Brain microvascular endothelial cell (primary cell): ENCODE data around the gene SLC25A48.

Experiments used
- DNase-seq: peaks from one replicate; pipeline ENCODE4 v3.0.0-alpha.2; 2020
- H3K27ac ChIP-seq: fragments of 250-450 bp; sonication (Bioruptor Pico); 2 replicates; pipeline ENCODE4 v1.5.1; 2020; ENCODE audit warnings: mild to moderate bottlenecking, moderate library complexity
- H3K27me3 ChIP-seq: fragments of 250-450 bp; sonication (Bioruptor Pico); replicated peaks from 2 replicates; pipeline ENCODE4 v1.5.1; 2020; ENCODE audit warnings: mild to moderate bottlenecking
- H3K36me3 ChIP-seq: fragments of 250-450 bp; sonication (Bioruptor Pico); replicated peaks from 2 replicates; pipeline ENCODE4 v1.5.1; 2020; ENCODE audit warnings: mild to moderate bottlenecking
- H3K4me3 ChIP-seq: 2 replicates; pipeline ENCODE4 v1.5.1; 2011; ENCODE audit warnings: low read depth, mild to moderate bottlenecking, control low read depth, low read length, moderate library complexity
- in situ Hi-C: cut with HindIII; loops from 2 replicates; pipeline ENCODE4 v1.10.0; 2017; ENCODE audit warnings: low sequenced_read_pairs, low pct_ligation_motif_present
- TF ChIP-seq, protein P1 (sequence below): IDR thresholded peaks from 2 replicates; pipeline ENCODE4 v1.5.1; 2011; ENCODE audit warnings: low read depth, mild to moderate bottlenecking, moderate library complexity, low read length, control low read depth, inconsistent platforms; ENCODE audit errors: missing control alignments

The SLC25A48 gene

DNA sequence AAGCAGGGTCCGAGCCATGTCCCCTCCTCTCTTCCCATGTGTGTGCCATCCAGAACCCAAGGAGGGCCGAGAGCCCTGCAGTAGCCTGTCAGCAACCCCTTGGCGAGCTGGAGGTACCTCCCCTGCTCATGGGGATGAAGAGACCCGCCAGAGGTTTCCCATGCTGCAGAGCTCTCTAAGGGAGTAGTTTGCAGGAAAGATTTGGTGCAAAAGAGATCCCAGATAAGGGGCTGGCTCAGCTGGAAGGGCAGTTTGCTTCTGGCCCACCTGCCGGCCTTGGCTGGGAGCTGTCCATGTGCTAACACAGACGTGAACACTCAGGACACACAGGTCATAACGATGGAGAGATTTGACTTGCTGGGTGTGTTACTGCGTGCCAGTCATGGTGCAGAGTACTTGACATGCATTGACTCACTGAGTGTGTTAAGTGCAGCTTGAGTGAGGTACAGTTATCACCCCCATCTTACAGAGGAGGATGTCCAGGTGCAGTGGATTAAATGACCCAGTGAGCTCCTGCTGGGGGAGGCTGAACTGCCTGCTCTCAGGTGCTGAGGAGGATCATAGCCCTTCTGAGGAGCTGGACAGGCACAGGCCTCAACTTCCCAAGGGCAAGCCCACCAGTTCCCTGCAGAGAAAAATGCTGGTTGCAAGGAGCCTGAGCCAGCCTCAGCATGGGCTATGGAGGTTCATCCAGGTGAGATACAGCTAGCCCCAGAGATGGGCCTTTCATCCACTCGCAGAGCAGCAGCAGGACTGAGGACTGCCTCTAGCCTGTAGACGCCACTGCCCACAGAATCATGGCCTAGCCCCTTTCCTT lies 6.3 kb upstream of the SLC25A48 start:
- Histone ChIP-seq H3K27me3 (peaks cover 2% of the 10 kb centered on the region), H3K36me3 (no peaks in the 10 kb centered on the region), H3K4me3 (no peak overlapping the region), H3K27ac (no peak overlapping the region)
- DNase-seq = no peak
- TF ChIP-seq, protein P1, sequence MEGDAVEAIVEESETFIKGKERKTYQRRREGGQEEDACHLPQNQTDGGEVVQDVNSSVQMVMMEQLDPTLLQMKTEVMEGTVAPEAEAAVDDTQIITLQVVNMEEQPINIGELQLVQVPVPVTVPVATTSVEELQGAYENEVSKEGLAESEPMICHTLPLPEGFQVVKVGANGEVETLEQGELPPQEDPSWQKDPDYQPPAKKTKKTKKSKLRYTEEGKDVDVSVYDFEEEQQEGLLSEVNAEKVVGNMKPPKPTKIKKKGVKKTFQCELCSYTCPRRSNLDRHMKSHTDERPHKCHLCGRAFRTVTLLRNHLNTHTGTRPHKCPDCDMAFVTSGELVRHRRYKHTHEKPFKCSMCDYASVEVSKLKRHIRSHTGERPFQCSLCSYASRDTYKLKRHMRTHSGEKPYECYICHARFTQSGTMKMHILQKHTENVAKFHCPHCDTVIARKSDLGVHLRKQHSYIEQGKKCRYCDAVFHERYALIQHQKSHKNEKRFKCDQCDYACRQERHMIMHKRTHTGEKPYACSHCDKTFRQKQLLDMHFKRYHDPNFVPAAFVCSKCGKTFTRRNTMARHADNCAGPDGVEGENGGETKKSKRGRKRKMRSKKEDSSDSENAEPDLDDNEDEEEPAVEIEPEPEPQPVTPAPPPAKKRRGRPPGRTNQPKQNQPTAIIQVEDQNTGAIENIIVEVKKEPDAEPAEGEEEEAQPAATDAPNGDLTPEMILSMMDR = no peak
- in situ Hi-C loops = no loop called here

DNA sequence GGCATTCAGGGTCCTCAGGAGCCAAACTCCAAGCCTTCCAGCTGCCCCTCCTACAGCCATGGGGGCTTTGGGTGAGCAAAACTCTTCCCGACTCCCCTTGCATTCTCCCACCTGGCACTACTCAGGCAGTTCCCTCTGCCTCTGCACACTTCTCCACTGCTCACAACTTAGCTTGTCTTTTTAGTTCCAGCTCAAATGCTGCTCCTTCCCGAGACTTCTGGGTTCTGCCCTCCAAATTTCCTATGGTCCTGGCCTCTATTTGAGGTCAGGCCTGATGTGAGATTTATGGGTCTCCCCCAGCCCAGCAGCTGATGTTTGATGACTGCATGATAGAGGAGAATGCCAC lies 5.7 kb upstream of the SLC25A48 start:
- Histone ChIP-seq H3K27me3 (peaks cover 4% of the 10 kb centered on the region), H3K27ac (no peak overlapping the region), H3K36me3 (no peaks in the 10 kb centered on the region), H3K4me3 (no peak overlapping the region)
- no peak for DNase-seq
- in situ Hi-C loops = no loop called here
- TF ChIP-seq, protein P1 = no peak

DNA sequence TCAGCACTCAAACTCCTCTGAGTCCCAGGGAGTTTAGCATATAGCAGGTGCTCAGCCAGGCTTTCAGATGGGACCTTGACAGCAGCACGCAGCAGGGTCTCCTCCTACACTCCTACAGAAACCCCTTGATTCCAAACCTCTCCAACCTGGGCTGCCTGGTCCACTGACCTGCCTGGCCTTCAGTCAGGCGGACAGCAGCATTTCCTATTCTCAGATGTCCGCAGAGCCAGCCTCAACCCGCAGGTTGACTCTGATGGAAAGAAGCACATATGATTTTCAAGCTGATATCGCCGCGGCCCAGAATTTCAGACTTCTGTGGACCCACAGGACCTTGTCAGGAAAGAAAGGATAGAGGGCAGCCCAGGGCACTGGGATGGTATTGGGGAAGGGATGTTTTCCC lies 5.3 kb upstream of the SLC25A48 start:
- no peaks in the 10 kb centered on the region for H3K36me3 ChIP-seq
- H3K4me3 ChIP-seq = no peak overlapping the region
- in situ Hi-C loops = no loop called here
- H3K27me3 ChIP-seq = peaks cover 8% of the 10 kb centered on the region
- TF ChIP-seq, protein P1 = no peak
- DNase-seq = no peak
- no peak overlapping the region for H3K27ac ChIP-seq

DNA sequence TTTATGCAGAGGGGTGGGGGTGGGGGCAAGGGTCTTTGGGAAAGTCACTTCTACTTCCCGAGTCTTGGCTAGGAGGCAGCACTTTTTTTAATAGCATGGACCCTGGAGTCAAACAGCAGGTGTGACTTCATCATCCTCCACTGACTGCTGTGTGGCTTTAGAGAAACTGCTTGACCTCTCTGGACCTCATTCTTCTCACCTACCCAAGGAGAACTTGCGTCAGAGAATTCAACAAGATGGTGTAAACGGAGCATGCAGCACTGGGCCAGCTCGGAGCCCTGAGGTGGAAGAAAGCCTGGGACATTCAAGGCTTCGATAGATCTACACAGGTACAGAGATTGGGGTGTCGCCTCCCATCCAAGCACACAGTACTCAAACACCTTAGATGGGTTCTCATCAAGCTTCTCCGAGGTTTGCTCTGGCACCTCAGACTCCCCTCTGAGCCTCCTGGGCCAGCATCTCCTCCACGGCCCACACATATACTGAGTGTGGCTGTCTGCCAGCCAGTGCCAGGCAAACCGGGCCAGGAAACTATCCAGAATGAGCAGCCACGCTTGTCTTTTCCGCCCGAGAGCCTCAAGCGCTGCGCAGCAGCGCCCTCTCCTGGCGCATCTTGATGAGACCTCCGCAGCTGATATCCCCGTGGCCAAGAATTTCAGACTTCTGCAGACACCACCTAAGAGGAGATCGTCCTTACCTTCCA lies 4.6 kb upstream of the SLC25A48 start:
- in situ Hi-C loops = no loop called here
- Histone ChIP-seq H3K36me3 (no peaks in the 10 kb centered on the region), H3K4me3 (no peak overlapping the region), H3K27me3 (peaks cover 14% of the 10 kb centered on the region), H3K27ac (no peak overlapping the region)
- TF ChIP-seq, protein P1 = peak; percentile 94
- peak; percentile 47 for DNase-seq

DNA sequence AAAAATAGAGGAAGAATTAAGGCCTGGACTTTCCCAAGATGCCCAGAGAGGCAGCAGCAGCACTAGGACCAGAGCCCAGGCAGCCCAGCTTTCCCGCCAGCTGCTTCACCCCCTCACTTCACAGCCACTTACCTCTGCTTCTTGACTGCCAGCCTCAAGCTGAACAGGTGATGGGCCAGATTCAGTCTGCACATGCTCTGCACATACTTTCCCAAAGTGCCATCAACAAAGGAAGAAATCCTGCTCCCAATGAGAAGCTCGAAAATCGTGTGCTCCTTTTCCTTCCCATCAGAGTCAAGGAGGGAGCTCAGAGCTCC lies 4.1 kb upstream of the SLC25A48 start:
- no peak for DNase-seq
- Histone ChIP-seq H3K27ac (no peak overlapping the region), H3K4me3 (no peak overlapping the region), H3K36me3 (no peaks in the 10 kb centered on the region), H3K27me3 (peaks cover 20% of the 10 kb centered on the region)
- in situ Hi-C loops = no loop called here
- TF ChIP-seq, protein P1 = no peak

DNA sequence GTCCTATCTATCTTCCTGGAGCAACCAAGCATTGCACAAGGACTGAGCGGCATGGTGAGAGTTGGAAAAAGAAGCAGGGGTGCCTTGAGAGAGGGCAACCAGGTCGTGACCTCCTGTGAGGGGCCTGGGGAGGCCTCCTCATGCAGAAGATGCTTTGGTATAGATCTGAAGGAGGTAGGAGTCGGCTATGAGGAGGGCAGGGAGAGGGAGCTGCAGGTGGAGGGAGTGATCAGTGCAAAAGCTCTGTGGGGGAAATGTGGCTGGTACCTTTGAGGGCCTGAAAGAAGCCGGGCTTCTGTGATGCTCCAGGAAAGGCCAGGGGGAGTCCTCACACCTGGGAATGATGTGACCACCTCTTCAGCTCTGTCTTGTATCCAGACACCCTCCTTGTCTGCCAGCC lies 3.6 kb upstream of the SLC25A48 start:
- in situ Hi-C loops = no loop called here
- peaks cover 23% of the 10 kb centered on the region for H3K27me3 ChIP-seq
- H3K4me3 ChIP-seq = no peak overlapping the region
- H3K36me3 ChIP-seq = no peaks in the 10 kb centered on the region
- DNase-seq = no peak
- H3K27ac ChIP-seq = no peak overlapping the region
- TF ChIP-seq, protein P1 = no peak
